ENCODE measurements around the gene DTYMK. TPM values are rescaled to one million over a fixed set of nuclear protein-coding genes. Genes with fewer than 3 reads are reported as not detected.

Gene DTYMK
- total RNA-seq, 1 donor = 14.1 TPM

GRCh38 chr2:241703032-241703604 lies 16.5 kb upstream of the DTYMK start:
- Histone ChIP-seq H4K20me1 (ENCODE audit: insufficient read depth, low read length) (peaks cover 10% of the 10 kb centered on the region), H3K79me2 (ENCODE audit: insufficient read depth, low read length) (peaks cover 19% of the 10 kb centered on the region), H3K9me3 (ENCODE audit: low read depth, low read length) (no peaks in the 10 kb centered on the region), H3K27me3 (ENCODE audit: insufficient read depth, low read length) (no peaks in the 10 kb centered on the region), H3K36me3 (ENCODE audit: insufficient read depth, low read length) (peaks cover 21% of the 10 kb centered on the region), H3K4me3 (ENCODE audit: insufficient read depth, low read length) (peak overlapping the region; percentile 94), H3K4me2 (ENCODE audit: insufficient read depth, low read length) (peak overlapping the region; percentile 98), H2AFZ (ENCODE audit: low read length) (peak overlapping the region; percentile 70), H3K27ac (ENCODE audit: low read depth, low read length) (peak overlapping the region; percentile 56), H3K4me1 (ENCODE audit: insufficient read depth, low read length) (peaks cover 9% of the 10 kb centered on the region)
- no peak for TF ChIP-seq CTCF (IDR thresholded peaks at IDR 0.05; ENCODE audit: extremely low read depth, low read depth, low read length)
- peak; percentile 91 for DNase-seq (ENCODE audit: insufficient read length, low spot score, missing footprints)

GRCh38 chr2:241702155-241703031 lies 15.8 kb upstream of the DTYMK start:
- DNase-seq (ENCODE audit: insufficient read length, low spot score, missing footprints) = peak; percentile 98
- Histone ChIP-seq H3K4me2 (ENCODE audit: insufficient read depth, low read length) (peak overlapping the region; percentile 98), H3K4me3 (ENCODE audit: insufficient read depth, low read length) (peak overlapping the region; percentile 94), H2AFZ (ENCODE audit: low read length) (peak overlapping the region; percentile 70), H3K9me3 (ENCODE audit: low read depth, low read length) (no peaks in the 10 kb centered on the region), H4K20me1 (ENCODE audit: insufficient read depth, low read length) (peaks cover 10% of the 10 kb centered on the region), H3K4me1 (ENCODE audit: insufficient read depth, low read length) (peaks cover 9% of the 10 kb centered on the region), H3K79me2 (ENCODE audit: insufficient read depth, low read length) (peaks cover 19% of the 10 kb centered on the region), H3K27ac (ENCODE audit: low read depth, low read length) (peak overlapping the region; percentile 56), H3K27me3 (ENCODE audit: insufficient read depth, low read length) (no peaks in the 10 kb centered on the region), H3K36me3 (ENCODE audit: insufficient read depth, low read length) (peaks cover 18% of the 10 kb centered on the region)
- TF ChIP-seq CTCF (IDR thresholded peaks at IDR 0.05; ENCODE audit: extremely low read depth, low read depth, low read length) = peak; percentile 12

- no peaks in the 10 kb centered on the region for H3K27me3 ChIP-seq (ENCODE audit: insufficient read depth, low read length)
- H3K79me2 ChIP-seq (ENCODE audit: insufficient read depth, low read length) = peaks cover 19% of the 10 kb centered on the region
- peak within 1 kb of the TSS; percentile 94 for H3K4me3 ChIP-seq (ENCODE audit: insufficient read depth, low read length)
- DNase-seq (ENCODE audit: insufficient read length, low spot score, missing footprints) = peak; percentile 98
- H3K9me3 ChIP-seq (ENCODE audit: low read depth, low read length) = no peaks in the 10 kb centered on the region
- H3K4me2 ChIP-seq (ENCODE audit: insufficient read depth, low read length) = peak within 1 kb of the TSS; percentile 98
- no peak for TF ChIP-seq CTCF (IDR thresholded peaks at IDR 0.05; ENCODE audit: extremely low read depth, low read depth, low read length)
- H3K36me3 ChIP-seq (ENCODE audit: insufficient read depth, low read length) = peaks cover 12% of the 10 kb centered on the region
- peak within 1 kb of the TSS; percentile 70 for H2AFZ ChIP-seq (ENCODE audit: low read length)
- H3K4me1 ChIP-seq (ENCODE audit: insufficient read depth, low read length) = peaks cover 9% of the 10 kb centered on the region
- peaks cover 10% of the 10 kb centered on the region for H4K20me1 ChIP-seq (ENCODE audit: insufficient read depth, low read length)
- H3K27ac ChIP-seq (ENCODE audit: low read depth, low read length) = peak within 1 kb of the TSS; percentile 69
Measured at GRCh38 chr2:241701399-241702154, 15.0 kb upstream of the DTYMK start, which contains the start of gene ING5. TSS of gene ING5 (plus strand) at chr2:241702039. CDS start at chr2:241702066, 27 bp downstream.

All from osteoblast (primary cell).